SK-N-SH treated with all-trans-retinoic acid at 6 μM for 48 hours (cell line): Measurements from ENCODE around the gene HDAC4.

ENCODE experiments used
- ARNTL ChIP-seq: fragments of 450-650 bp; formaldehyde crosslinking; IDR thresholded peaks from 2 replicates; pipeline ENCODE4 v1.5.0; 2020; ENCODE audit warnings: low read depth, mild to moderate bottlenecking, moderate library complexity, borderline replicate concordance
- ESRRG ChIP-seq: fragments of 250-450 bp; sonication (Bioruptor Pico); IDR thresholded peaks from 2 replicates; pipeline ENCODE4 v1.6.1; 2021; ENCODE audit warnings: mild to moderate bottlenecking
- ISL1 ChIP-seq: fragments of 250-450 bp; sonication (Bioruptor Pico); IDR thresholded peaks from 2 replicates; pipeline ENCODE4 v2.1.2; 2022; ENCODE audit warnings: mild to moderate bottlenecking, moderate library complexity
- OSR1 ChIP-seq: fragments of 250-450 bp; sonication (Bioruptor Pico); IDR thresholded peaks from 2 replicates; pipeline ENCODE4 v1.8.0; 2022; ENCODE audit warnings: moderate library complexity, mild to moderate bottlenecking, inconsistent platforms
- PPARA ChIP-seq: fragments of 250-450 bp; sonication (Bioruptor Pico); IDR thresholded peaks from 2 replicates; pipeline ENCODE4 v1.5.0; 2020; ENCODE audit warnings: mild to moderate bottlenecking, borderline replicate concordance
- TOX ChIP-seq: fragments of 250-450 bp; sonication (Bioruptor Pico); IDR thresholded peaks from 2 replicates; pipeline ENCODE4 v1.8.0; 2021; ENCODE audit warnings: mild to moderate bottlenecking, moderate library complexity, borderline replicate concordance
- ZC3H10 ChIP-seq: fragments of 250-450 bp; sonication (Bioruptor Pico); IDR thresholded peaks from 2 replicates; pipeline ENCODE4 v1.5.1; 2021; ENCODE audit warnings: mild to moderate bottlenecking, moderate library complexity
- ZFP3 ChIP-seq: fragments of 250-450 bp; sonication (Bioruptor Pico); IDR thresholded peaks from 2 replicates; pipeline ENCODE4 v1.5.0; 2020; ENCODE audit warnings: mild to moderate bottlenecking, moderate library complexity
- ZFP30 ChIP-seq: fragments of 450-650 bp; formaldehyde crosslinking; IDR thresholded peaks from 2 replicates; pipeline ENCODE4 v1.5.0; 2022; ENCODE audit warnings: mild to moderate bottlenecking, moderate library complexity
- ZNF565 ChIP-seq: fragments of 450-650 bp; formaldehyde crosslinking; conservative IDR thresholded peaks from 2 replicates; pipeline ENCODE4 v1.5.0; 2020; ENCODE audit warnings: low read depth, mild to moderate bottlenecking, moderate library complexity
- TF ChIP-seq, protein P1 (sequence below): fragments of 250-450 bp; sonication (Bioruptor Pico); IDR thresholded peaks from 2 replicates; pipeline ENCODE4 v1.8.0; 2020; ENCODE audit warnings: mild to moderate bottlenecking, moderate library complexity, borderline replicate concordance
- TF ChIP-seq, protein P2 (sequence below): fragments of 250-450 bp; sonication (Bioruptor Pico); IDR thresholded peaks from 2 replicates; pipeline ENCODE4 v1.5.0; 2020; ENCODE audit warnings: mild to moderate bottlenecking, moderate library complexity
- TF ChIP-seq, protein P3 (sequence below): fragments of 250-450 bp; sonication (Bioruptor Pico); IDR thresholded peaks from 2 replicates; pipeline ENCODE4 v1.5.1; 2020; ENCODE audit warnings: low read depth, mild to moderate bottlenecking, moderate library complexity

- TF ChIP-seq, protein P1, sequence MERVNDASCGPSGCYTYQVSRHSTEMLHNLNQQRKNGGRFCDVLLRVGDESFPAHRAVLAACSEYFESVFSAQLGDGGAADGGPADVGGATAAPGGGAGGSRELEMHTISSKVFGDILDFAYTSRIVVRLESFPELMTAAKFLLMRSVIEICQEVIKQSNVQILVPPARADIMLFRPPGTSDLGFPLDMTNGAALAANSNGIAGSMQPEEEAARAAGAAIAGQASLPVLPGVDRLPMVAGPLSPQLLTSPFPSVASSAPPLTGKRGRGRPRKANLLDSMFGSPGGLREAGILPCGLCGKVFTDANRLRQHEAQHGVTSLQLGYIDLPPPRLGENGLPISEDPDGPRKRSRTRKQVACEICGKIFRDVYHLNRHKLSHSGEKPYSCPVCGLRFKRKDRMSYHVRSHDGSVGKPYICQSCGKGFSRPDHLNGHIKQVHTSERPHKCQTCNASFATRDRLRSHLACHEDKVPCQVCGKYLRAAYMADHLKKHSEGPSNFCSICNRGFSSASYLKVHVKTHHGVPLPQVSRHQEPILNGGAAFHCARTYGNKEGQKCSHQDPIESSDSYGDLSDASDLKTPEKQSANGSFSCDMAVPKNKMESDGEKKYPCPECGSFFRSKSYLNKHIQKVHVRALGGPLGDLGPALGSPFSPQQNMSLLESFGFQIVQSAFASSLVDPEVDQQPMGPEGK (CRISPR knock-in tag) = no peak
- TF ChIP-seq TOX = no peak
- TF ChIP-seq ZFP3 (CRISPR knock-in tag) = no peak
- no peak for TF ChIP-seq PPARA
- no peak for TF ChIP-seq ZNF565
- no peak for TF ChIP-seq ESRRG
- TF ChIP-seq ZC3H10 (CRISPR knock-in tag) = no peak
- TF ChIP-seq OSR1 (CRISPR knock-in tag) = no peak
- no peak for TF ChIP-seq ISL1 (CRISPR knock-in tag)
- TF ChIP-seq ZFP30 (CRISPR knock-in tag) = no peak
- TF ChIP-seq, protein P2, sequence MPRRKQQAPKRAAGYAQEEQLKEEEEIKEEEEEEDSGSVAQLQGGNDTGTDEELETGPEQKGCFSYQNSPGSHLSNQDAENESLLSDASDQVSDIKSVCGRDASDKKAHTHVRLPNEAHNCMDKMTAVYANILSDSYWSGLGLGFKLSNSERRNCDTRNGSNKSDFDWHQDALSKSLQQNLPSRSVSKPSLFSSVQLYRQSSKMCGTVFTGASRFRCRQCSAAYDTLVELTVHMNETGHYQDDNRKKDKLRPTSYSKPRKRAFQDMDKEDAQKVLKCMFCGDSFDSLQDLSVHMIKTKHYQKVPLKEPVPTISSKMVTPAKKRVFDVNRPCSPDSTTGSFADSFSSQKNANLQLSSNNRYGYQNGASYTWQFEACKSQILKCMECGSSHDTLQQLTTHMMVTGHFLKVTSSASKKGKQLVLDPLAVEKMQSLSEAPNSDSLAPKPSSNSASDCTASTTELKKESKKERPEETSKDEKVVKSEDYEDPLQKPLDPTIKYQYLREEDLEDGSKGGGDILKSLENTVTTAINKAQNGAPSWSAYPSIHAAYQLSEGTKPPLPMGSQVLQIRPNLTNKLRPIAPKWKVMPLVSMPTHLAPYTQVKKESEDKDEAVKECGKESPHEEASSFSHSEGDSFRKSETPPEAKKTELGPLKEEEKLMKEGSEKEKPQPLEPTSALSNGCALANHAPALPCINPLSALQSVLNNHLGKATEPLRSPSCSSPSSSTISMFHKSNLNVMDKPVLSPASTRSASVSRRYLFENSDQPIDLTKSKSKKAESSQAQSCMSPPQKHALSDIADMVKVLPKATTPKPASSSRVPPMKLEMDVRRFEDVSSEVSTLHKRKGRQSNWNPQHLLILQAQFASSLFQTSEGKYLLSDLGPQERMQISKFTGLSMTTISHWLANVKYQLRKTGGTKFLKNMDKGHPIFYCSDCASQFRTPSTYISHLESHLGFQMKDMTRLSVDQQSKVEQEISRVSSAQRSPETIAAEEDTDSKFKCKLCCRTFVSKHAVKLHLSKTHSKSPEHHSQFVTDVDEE = no peak
- no peak for TF ChIP-seq ARNTL (CRISPR knock-in tag)
- TF ChIP-seq, protein P3, sequence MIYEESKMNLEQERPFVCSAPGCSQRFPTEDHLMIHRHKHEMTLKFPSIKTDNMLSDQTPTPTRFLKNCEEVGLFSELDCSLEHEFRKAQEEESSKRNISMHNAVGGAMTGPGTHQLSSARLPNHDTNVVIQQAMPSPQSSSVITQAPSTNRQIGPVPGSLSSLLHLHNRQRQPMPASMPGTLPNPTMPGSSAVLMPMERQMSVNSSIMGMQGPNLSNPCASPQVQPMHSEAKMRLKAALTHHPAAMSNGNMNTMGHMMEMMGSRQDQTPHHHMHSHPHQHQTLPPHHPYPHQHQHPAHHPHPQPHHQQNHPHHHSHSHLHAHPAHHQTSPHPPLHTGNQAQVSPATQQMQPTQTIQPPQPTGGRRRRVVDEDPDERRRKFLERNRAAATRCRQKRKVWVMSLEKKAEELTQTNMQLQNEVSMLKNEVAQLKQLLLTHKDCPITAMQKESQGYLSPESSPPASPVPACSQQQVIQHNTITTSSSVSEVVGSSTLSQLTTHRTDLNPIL (CRISPR knock-in tag) = no peak
Measured at GRCh38 chr2:239193925-239194677, 206.7 kb downstream of the HDAC4 start.
